Stimulated activated memory B cell treated with anti-CD40 and anti-IgM and Interleukin-4, amounts not matched to agents 10 μg/mL and 1 μg/mL and 100 μg/mL, for 72 hours (primary cell): ENCODE measurements around the gene PDLIM1.

Experiments
- ATAC-seq: fragments of 150-1000 bp; cut with Tn5 transposase; 2 replicates; pipeline ENCODE4 v1.10.0; 2021
- H3K27ac Mint-ChIP-seq: one replicate; pipeline ENCODE4 v1.8.0; 2022; ENCODE audit warnings: mild to moderate bottlenecking, mixed read lengths
- H3K27me3 Mint-ChIP-seq: one replicate; pipeline ENCODE4 v1.8.0; 2022; ENCODE audit warnings: mixed read lengths
- H3K36me3 Mint-ChIP-seq: one replicate; pipeline ENCODE4 v1.8.0; 2022; ENCODE audit warnings: mixed read lengths
- H3K4me1 Mint-ChIP-seq: one replicate; pipeline ENCODE4 v1.8.0; 2022; ENCODE audit warnings: mixed read lengths
- H3K4me3 Mint-ChIP-seq: one replicate; pipeline ENCODE4 v1.8.0; 2022; ENCODE audit warnings: mild to moderate bottlenecking, moderate library complexity, mixed read lengths
- H3K9me3 Mint-ChIP-seq: one replicate; pipeline ENCODE4 v1.8.0; 2022; ENCODE audit warnings: mixed read lengths

PDLIM1 gene

DNA sequence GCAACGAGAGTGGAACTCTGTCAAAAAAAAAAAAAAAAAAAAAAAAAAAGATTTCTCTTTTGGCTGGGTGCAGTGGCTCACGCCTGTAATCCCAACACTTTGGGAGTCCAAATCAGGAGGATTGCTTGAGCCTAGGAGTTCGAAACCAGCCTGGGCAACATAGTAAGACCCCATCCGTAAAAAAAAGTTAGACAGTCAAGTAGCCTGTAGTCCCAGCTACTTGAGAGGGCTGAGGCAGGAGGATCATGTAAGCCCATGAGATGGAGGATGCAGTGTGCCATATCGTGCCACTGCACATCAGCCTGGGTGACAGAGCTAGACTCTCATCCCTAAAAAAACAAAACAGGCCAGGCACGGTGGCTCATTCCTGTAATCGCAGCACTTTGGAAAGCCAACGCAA is 25.2 kb downstream of the PDLIM1 start:
- H3K36me3 Mint-ChIP-seq: peaks cover 57% of the 10 kb centered on the region
- H3K4me3 Mint-ChIP-seq: no peak overlapping the region
- no peak overlapping the region for H3K27ac Mint-ChIP-seq
- H3K27me3 Mint-ChIP-seq: no peaks in the 10 kb centered on the region
- peaks cover 44% of the 10 kb centered on the region for H3K4me1 Mint-ChIP-seq
- H3K9me3 Mint-ChIP-seq: no peaks in the 10 kb centered on the region
- no peak for ATAC-seq

DNA sequence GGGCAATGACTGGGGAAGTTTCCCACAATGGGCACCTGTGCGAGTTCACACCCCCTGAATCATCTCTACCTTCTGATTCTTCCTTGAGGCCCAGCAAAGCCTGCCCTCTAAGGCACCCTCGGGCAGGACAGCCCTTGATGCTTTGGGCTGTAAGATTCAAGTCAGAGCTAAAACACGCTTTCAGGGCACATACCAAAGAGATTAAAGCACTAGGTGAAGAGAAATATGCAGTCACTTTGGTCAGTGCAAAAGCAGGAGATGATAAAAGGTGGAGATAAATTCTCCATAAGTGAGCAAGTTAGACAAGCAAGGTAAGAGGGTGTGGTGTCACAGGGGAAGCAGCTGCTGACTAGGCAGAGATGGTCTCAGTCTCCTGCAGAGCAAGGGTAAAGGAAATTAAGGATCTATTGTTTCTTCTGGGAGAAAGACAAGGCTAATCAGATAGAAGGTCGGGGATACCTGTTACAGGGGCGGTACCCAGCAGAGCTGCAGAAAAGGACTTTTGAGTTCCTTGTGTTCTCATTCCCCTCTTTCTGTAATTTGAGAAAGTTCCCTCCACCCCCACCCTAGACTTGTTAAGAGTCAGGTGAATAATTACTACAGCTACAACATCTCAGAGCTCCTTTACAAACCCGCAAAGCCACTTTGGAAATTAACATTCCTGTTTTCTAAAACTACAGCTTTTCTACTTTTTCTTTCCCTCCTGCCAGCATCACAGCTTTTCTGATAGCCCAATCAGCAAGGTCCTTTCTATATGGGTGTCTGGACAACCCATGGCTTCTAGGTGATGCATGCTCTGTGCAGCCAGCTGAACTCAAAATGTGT is 26.4 kb downstream of the PDLIM1 start:
- H3K9me3 Mint-ChIP-seq: no peaks in the 10 kb centered on the region
- peaks cover 44% of the 10 kb centered on the region for H3K4me1 Mint-ChIP-seq
- ATAC-seq: no peak
- H3K4me3 Mint-ChIP-seq: no peak overlapping the region
- peaks cover 49% of the 10 kb centered on the region for H3K36me3 Mint-ChIP-seq
- H3K27me3 Mint-ChIP-seq: no peaks in the 10 kb centered on the region
- H3K27ac Mint-ChIP-seq: peak overlapping the region; percentile 80

DNA sequence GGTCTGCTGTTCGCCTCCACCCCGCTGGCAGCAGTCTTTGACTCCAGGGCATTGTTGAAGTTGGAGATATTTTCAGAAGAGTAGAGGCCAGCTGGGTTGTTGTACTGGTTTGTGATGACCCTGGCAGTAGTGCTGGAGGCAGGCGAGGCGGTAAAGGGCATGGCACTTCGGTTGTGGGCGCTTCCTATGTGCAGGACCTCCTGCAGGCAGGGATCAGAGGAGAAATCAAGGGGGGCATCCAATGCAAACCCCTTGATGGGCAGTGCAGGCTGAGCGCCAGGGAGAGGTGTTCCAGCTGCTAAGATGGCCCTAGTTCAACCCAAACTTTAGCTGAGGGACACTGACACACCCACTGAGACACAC is 27.0 kb downstream of the PDLIM1 start:
- no peak for ATAC-seq
- H3K27ac Mint-ChIP-seq: peak overlapping the region; percentile 80
- no peak overlapping the region for H3K4me3 Mint-ChIP-seq
- no peaks in the 10 kb centered on the region for H3K9me3 Mint-ChIP-seq
- peaks cover 39% of the 10 kb centered on the region for H3K4me1 Mint-ChIP-seq
- H3K27me3 Mint-ChIP-seq: no peaks in the 10 kb centered on the region
- peaks cover 50% of the 10 kb centered on the region for H3K36me3 Mint-ChIP-seq

DNA sequence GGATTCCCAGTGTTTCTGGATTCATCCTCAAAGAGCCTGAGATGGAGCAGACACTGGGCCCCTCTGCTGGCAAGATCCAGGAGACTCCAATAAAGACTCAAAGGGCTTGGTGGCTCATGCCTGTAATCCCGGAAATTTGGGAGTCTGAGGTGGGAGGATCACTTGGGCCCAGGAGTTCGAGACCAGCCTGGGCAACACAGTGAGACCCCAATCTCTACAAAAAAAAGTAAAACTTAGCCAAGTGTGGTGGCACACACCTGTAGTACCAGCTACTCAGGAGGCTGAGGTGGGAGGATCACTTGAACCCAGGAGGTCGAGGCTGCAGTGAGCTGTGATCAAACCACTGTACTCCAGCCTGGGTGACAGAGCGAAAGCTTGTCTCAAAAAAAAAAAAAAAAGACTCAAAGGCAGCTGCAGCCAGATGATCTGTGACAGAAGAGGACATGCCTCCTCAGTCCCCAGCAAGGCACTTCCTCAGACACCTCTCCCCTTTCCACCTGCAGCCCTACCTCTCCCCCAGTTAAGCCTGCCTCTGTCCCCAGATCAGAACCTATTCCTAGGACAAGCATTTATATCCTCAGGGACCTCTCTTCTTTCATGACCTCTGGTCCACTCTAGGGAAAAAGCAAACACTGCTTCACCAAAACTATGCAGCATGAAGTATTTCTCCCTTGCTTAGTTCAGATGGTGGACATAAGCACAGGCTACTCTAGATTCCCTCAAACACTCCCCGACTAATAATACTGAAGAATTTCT is 27.9 kb downstream of the PDLIM1 start:
- Mint-ChIP-seq H3K27ac (peak overlapping the region; percentile 80), H3K9me3 (no peaks in the 10 kb centered on the region), H3K36me3 (peaks cover 52% of the 10 kb centered on the region), H3K27me3 (no peaks in the 10 kb centered on the region), H3K4me3 (no peak overlapping the region), H3K4me1 (peaks cover 32% of the 10 kb centered on the region)
- no peak for ATAC-seq

DNA sequence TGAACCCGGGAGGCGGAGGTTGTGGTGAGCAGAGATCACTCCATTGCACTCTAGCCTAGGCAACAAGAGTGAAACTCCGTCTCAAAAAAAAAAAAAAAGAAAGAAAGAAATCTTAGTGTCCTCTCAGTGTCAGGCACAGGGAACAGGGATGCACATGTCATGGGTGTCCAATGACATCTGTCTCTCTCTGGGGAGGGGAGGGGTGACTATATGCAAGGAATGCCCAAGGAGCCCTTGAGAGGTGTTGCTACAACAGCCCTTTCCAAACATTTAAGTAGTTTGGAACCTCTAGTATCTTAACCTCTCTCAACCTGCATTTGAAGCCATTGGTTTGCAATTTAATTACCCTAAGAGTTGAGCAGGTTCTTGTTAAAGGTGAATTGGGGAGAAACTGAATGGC is 28.9 kb downstream of the PDLIM1 start:
- H3K9me3 Mint-ChIP-seq: peaks cover 2% of the 10 kb centered on the region

DNA sequence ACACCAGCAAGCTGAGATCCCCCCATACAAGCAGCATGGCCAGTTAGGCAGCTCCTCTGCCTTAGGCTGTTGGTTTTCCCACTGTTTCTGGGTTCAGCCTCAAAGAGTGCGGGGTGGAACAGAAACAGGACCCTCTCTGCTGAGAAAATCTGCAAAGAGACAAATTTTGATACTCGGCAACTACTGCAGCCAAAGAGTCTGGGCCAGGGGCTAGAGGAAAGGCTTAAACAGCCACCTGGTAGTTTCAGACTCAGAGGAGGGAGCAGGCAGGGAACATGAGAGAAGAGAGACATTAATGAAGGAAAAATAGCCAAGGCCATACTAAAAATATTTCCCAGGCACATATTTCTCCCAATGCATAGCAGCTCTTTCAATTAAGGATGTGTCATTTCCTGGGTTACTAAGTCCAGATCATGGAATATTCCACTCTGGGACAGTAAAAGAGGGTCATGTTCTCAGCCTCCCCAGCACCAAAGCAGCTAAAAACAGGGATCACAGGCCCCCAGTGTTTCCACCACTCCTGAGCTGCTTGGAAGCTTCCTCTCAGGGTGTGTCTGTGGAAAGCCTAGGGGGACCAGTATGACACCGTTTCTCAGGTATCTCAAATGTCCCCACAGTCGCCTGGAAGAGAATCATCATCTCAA is 29.8 kb downstream of the PDLIM1 start:
- peak overlapping the region; percentile 11 for H3K27ac Mint-ChIP-seq
- no peak for ATAC-seq
- peaks cover 24% of the 10 kb centered on the region for H3K4me1 Mint-ChIP-seq

More for the DNA sequence above, 28.9 kb downstream of the PDLIM1 start:
- H3K4me3 Mint-ChIP-seq: no peak overlapping the region
- no peak for ATAC-seq
- peaks cover 30% of the 10 kb centered on the region for H3K4me1 Mint-ChIP-seq
- H3K27ac Mint-ChIP-seq: no peak overlapping the region
- no peaks in the 10 kb centered on the region for H3K27me3 Mint-ChIP-seq
- H3K36me3 Mint-ChIP-seq: peaks cover 62% of the 10 kb centered on the region

DNA sequence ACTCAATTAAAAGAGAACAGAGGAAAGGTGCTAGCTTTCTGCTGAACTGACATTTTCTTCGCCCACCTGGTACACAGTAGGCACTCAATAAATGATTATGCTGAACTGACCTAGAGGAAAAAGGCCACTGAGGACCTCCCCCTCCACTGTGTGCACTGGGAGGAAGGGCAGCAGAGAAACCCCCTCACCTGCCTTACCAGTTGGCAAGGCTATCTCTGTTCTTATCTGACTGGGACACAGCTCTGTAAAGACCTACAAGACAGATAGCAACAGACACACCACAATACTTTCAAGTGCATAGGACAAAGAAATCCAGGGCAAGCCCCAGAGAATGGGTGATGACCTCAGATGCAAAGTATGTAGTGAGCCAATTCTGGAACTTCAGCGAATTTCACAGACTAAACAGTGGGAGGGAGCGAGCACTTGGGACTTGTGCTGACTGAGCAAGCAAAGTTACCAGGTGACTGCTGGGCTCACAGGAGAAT is 30.4 kb downstream of the PDLIM1 start:
- H3K4me1 Mint-ChIP-seq: peaks cover 29% of the 10 kb centered on the region
- no peak overlapping the region for H3K4me3 Mint-ChIP-seq
- H3K9me3 Mint-ChIP-seq: peaks cover 2% of the 10 kb centered on the region
- H3K36me3 Mint-ChIP-seq: peaks cover 71% of the 10 kb centered on the region
- peak overlapping the region; percentile 11 for H3K27ac Mint-ChIP-seq
- peak; percentile 24 for ATAC-seq
- no peaks in the 10 kb centered on the region for H3K27me3 Mint-ChIP-seq

More for the DNA sequence above, 29.8 kb downstream of the PDLIM1 start:
- H3K4me3 Mint-ChIP-seq: no peak overlapping the region
- peaks cover 65% of the 10 kb centered on the region for H3K36me3 Mint-ChIP-seq
- peaks cover 2% of the 10 kb centered on the region for H3K9me3 Mint-ChIP-seq
- H3K27me3 Mint-ChIP-seq: no peaks in the 10 kb centered on the region

DNA sequence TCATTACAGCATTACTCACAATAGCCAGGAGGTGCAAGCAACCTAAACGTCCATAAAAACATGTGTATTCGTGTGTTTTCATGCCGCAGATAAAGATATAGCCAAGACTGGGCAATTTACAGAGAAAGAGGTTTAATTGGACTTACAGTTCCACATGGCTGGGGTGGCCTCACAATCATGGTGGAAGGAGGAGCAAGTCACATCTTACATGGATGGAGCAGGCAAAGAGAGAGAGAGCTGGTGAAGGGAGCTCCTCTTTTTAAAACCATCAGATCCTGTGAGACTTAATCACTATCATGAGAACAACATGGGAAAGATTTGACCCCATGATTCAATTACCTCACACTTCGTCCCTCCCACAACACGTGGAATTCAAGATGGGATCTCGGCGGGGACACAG is 33.0 kb downstream of the PDLIM1 start:
- ATAC-seq: no peak
- Mint-ChIP-seq H3K27me3 (no peaks in the 10 kb centered on the region), H3K36me3 (peaks cover 67% of the 10 kb centered on the region), H3K4me3 (no peak overlapping the region), H3K27ac (no peak overlapping the region), H3K9me3 (peaks cover 2% of the 10 kb centered on the region), H3K4me1 (peaks cover 26% of the 10 kb centered on the region)

DNA sequence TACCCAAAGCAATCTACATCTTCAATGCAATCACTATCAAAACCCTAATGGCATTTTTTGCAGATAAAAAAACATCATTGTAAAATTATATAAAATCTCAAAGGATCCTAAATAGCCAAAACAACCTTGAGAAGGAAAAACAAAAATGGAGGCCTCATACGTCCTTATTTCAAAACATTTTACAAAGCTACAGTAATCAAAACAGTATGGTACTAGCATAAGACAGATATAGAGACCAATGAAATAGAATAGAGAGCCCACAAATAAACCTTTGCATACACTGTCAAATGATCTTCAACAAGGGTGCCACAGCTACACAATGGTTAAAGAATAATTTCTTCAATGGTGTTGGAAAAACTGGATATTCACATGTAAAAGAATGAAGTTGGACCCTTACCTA is 34.5 kb downstream of the PDLIM1 start:
- Mint-ChIP-seq H3K36me3 (peaks cover 63% of the 10 kb centered on the region), H3K9me3 (peaks cover 2% of the 10 kb centered on the region), H3K4me3 (no peak overlapping the region), H3K27ac (no peak overlapping the region), H3K27me3 (no peaks in the 10 kb centered on the region), H3K4me1 (peaks cover 37% of the 10 kb centered on the region)
- no peak for ATAC-seq

DNA sequence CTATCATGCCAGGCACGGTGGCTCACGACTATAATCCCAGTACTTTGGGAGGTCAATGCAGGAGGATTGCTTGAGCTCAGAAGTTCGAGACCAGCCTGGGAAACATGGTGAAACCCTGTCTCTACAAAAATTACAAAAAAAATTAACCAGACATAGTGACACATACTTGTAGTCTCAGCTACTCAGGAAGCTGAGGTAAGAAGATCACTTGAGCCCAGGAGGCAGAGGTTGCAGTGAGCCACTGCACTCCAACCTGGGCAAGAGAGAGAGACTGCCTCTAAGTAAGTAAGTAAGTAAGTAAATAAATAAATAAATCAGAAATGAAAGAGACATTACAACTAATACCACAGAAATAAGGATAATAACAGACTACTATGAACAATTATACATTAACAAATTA is 36.2 kb downstream of the PDLIM1 start:
- no peaks in the 10 kb centered on the region for H3K27me3 Mint-ChIP-seq
- peaks cover 2% of the 10 kb centered on the region for H3K9me3 Mint-ChIP-seq
- peak overlapping the region; percentile 19 for H3K27ac Mint-ChIP-seq
- no peak overlapping the region for H3K4me3 Mint-ChIP-seq
- peaks cover 39% of the 10 kb centered on the region for H3K4me1 Mint-ChIP-seq
- peaks cover 71% of the 10 kb centered on the region for H3K36me3 Mint-ChIP-seq
- ATAC-seq: no peak

DNA sequence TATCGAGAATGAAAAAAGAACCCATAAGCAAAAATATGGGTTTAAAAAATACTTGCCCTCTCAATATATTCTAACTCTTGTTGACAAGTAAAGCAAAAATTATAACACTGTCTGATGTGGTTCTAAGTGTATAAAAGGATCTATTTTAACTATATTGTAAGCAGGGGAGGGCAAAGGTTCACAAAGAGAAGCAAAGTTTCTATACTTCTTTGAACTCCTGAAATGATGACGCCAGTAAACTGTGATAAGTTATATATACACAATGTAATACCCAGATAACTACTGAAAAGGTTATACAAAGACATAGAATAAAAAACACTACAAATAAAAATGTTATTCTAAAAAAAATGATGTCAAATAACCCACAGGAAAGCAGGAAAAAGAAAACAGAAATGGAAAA is 37.1 kb downstream of the PDLIM1 start:
- Mint-ChIP-seq H3K27me3 (no peaks in the 10 kb centered on the region), H3K4me3 (no peak overlapping the region), H3K9me3 (peaks cover 2% of the 10 kb centered on the region), H3K36me3 (peaks cover 69% of the 10 kb centered on the region), H3K27ac (no peak overlapping the region), H3K4me1 (peaks cover 47% of the 10 kb centered on the region)
- no peak for ATAC-seq

DNA sequence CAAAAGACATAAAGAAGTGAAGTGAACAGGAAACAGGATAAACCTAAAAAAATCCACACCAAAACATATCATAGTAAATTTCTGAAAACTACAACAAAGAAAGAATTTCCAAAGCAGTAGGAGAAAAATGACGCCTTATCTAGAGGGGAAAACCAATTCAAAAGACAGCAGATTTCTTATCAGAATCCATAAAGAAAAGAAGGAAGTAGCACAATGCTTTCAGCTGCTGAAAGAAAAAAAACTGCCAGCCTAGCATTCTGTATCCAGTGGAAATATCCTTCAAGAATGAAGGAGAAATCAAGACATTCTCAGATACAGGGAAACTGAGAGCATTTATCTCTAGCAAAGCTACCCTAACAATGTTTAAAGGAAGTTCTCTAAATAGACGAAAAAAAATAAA is 37.8 kb downstream of the PDLIM1 start:
- H3K27ac Mint-ChIP-seq: peak overlapping the region; percentile 68
- peaks cover 2% of the 10 kb centered on the region for H3K9me3 Mint-ChIP-seq
- peaks cover 65% of the 10 kb centered on the region for H3K36me3 Mint-ChIP-seq
- no peak for ATAC-seq
- peaks cover 48% of the 10 kb centered on the region for H3K4me1 Mint-ChIP-seq
- H3K4me3 Mint-ChIP-seq: no peak overlapping the region
- no peaks in the 10 kb centered on the region for H3K27me3 Mint-ChIP-seq

DNA sequence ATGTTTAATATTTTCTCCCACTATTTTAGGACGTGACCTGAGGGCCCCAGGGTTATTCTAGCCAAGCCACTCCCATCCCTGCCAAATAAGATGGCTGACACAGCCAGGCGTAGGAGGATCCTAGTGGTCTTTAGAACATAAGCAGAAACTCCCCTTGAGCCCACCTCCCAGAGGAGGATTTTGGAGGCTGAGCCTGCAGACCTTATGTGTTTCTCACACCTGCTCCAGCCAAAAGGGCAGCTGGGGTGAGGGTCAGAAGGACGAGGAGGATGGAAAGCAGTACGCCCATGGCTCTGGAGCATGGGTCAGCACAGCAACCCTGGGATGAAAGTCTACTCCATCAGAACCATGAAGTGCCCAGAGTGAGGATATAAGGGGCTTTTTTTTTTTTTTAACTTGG is 39.9 kb downstream of the PDLIM1 start:
- no peak overlapping the region for H3K4me3 Mint-ChIP-seq
- H3K27me3 Mint-ChIP-seq: no peaks in the 10 kb centered on the region
- H3K27ac Mint-ChIP-seq: no peak overlapping the region
- H3K36me3 Mint-ChIP-seq: peaks cover 52% of the 10 kb centered on the region
- peaks cover 60% of the 10 kb centered on the region for H3K4me1 Mint-ChIP-seq
- no peaks in the 10 kb centered on the region for H3K9me3 Mint-ChIP-seq
- ATAC-seq: no peak

DNA sequence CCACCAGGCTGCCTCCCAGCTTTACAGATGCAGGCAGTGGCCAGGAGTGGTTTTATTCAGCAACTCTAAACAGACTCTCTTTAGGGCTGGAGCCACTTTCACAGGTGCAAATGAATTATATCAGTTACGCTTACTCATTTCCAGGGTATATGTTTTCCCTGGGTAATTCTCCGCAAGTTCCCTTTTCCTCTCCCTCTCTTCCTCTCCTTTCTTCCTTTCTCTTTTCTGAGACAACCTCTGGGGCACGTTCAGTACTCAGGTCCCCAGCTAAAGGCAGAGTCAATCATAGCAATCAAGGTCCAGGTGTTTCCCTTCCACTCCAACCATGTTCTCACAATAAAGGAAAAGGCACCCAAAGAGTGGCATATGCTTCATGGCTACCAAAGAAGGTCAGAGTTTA is 41.3 kb downstream of the PDLIM1 start:
- peak overlapping the region; percentile 31 for H3K27ac Mint-ChIP-seq
- no peaks in the 10 kb centered on the region for H3K9me3 Mint-ChIP-seq
- H3K4me3 Mint-ChIP-seq: no peak overlapping the region
- no peaks in the 10 kb centered on the region for H3K27me3 Mint-ChIP-seq
- H3K4me1 Mint-ChIP-seq: peaks cover 57% of the 10 kb centered on the region
- H3K36me3 Mint-ChIP-seq: peaks cover 53% of the 10 kb centered on the region
- no peak for ATAC-seq

DNA sequence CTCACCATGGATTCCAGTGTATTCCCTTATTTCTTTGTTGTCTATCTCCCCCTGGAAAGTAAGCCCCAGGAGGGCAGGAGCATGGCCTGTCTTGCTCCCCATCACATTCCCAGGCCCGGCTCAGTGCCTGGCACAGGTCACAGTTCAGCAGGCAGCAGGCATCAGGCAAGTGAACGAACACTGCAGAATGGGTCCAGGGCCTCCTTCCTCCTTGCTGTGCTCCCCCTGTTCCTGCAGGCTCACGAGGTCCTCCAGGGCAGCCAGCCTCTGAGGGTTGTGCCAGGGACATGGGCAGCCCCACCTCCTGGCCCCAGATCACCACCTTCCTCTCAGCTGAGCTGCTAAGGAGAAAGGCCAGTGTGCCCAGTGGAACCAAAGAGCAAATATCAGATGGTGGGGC is 41.8 kb downstream of the PDLIM1 start:
- Mint-ChIP-seq H3K4me1 (peaks cover 54% of the 10 kb centered on the region), H3K4me3 (no peak overlapping the region), H3K27ac (peak overlapping the region; percentile 31), H3K36me3 (peaks cover 51% of the 10 kb centered on the region), H3K27me3 (no peaks in the 10 kb centered on the region), H3K9me3 (no peaks in the 10 kb centered on the region)
- ATAC-seq: no peak
